GM12891 (cell line): ENCODE data around the gene IGFN1. TPM values are rescaled to one million over a fixed set of nuclear protein-coding genes. Genes with fewer than 3 reads are reported as not detected.

Experiments
- DNase-seq: peaks from one replicate; pipeline ENCODE4 v3.0.0; 2011; ENCODE audit warnings: low spot score; ENCODE audit not compliant: insufficient read length
- FAIRE-seq: peaks from 2 replicates; lab custom pipeline; 2011; peaks lifted over from hg19 to GRCh38; lab: Jason Lieb, UNC
- PAX5 ChIP-seq: IDR thresholded peaks from 2 replicates; pipeline ENCODE4 v1.6.1; 2011; ENCODE audit warnings: low read length, moderate library complexity, mild to moderate bottlenecking; ENCODE audit not compliant: insufficient read depth, severe bottlenecking
- POLR2A ChIP-seq: IDR thresholded peaks from 2 replicates; pipeline ENCODE4 v1.6.1; 2011; ENCODE audit warnings: low read depth, low read length, control low read depth
- POLR2AphosphoS5 ChIP-seq: IDR thresholded peaks from 2 replicates; pipeline ENCODE4 v1.6.1; 2011; ENCODE audit warnings: low read depth, low read length, control low read depth
- POU2F2 ChIP-seq: IDR thresholded peaks from 2 replicates; pipeline ENCODE4 v1.6.1; 2011; ENCODE audit warnings: low read depth, mild to moderate bottlenecking, control low read depth, low read length, moderate library complexity
- SPI1 ChIP-seq: IDR thresholded peaks from 2 replicates; pipeline ENCODE4 v1.6.1; 2011; ENCODE audit warnings: low read depth, low read length, control low read depth
- TAF1 ChIP-seq: IDR thresholded peaks from 2 replicates; pipeline ENCODE4 v1.6.1; 2011; ENCODE audit warnings: low read depth, low read length, control low read depth
- polyA plus RNA-seq: library from polyadenylated mRNA; unstranded; fragments of >200 nt; gene quantifications from one replicate; pipeline ENCODE4 v1.2.1, GENCODE V29; 2012; ENCODE audit warnings: low read depth, missing spikeins, inconsistent platforms; ENCODE audit not compliant: missing spikeins

IGFN1 gene
- not detected for polyA plus RNA-seq

- DNase-seq (no peak), FAIRE-seq (no peak)
- TF ChIP-seq POU2F2 = no peak
These were observed at the start of gene IGFN1 for GRCh38 chr1:201190624-201191051. Gene IGFN1, plus strand, starts transcription at chr1:201190824. Its CDS starts 2,470 bp downstream, at chr1:201193294.

GRCh38 chr1:201140941-201141260, 49.7 kb upstream of the IGFN1 start:
- no peak for DNase-seq
- FAIRE-seq = no peak
- TF ChIP-seq SPI1 (no peak), TAF1 (no peak), PAX5 (no peak), POLR2AphosphoS5 (no peak), POU2F2 (no peak), POLR2A (no peak)

- no peak for FAIRE-seq
- TF ChIP-seq POLR2A (no peak), POLR2AphosphoS5 (no peak)
These were observed 49.2 kb upstream of the IGFN1 start for GRCh38 chr1:201141418-201141817.

GRCh38 chr1:201142011-201142848, 48.4 kb upstream of the IGFN1 start:
- no peak for FAIRE-seq
- DNase-seq = no peak
- TF ChIP-seq PAX5 = no peak
- no peak for TF ChIP-seq SPI1
- no peak for TF ChIP-seq POLR2AphosphoS5
- no peak for TF ChIP-seq POLR2A

More at GRCh38 chr1:201141418-201141817, 49.2 kb upstream of the IGFN1 start:
- DNase-seq = no peak

GRCh38 chr1:201142849-201143725, 47.5 kb upstream of the IGFN1 start:
- FAIRE-seq (no peak), DNase-seq (no peak)

GRCh38 chr1:201143726-201144635, 46.6 kb upstream of the IGFN1 start:
- DNase-seq = no peak
- FAIRE-seq = no peak
- TF ChIP-seq POU2F2 = no peak
- TF ChIP-seq SPI1 = no peak
- no peak for TF ChIP-seq POLR2AphosphoS5
- TF ChIP-seq TAF1 = no peak
- no peak for TF ChIP-seq PAX5
- TF ChIP-seq POLR2A = no peak

More at GRCh38 chr1:201142849-201143725, 47.5 kb upstream of the IGFN1 start:
- TF ChIP-seq POU2F2 = no peak
- TF ChIP-seq TAF1 = no peak
- TF ChIP-seq POLR2A = no peak
- no peak for TF ChIP-seq POLR2AphosphoS5
- no peak for TF ChIP-seq SPI1
- TF ChIP-seq PAX5 = no peak

- no peak for FAIRE-seq
These were observed 45.9 kb upstream of the IGFN1 start for GRCh38 chr1:201144701-201145100.

GRCh38 chr1:201145132-201145531, 45.5 kb upstream of the IGFN1 start:
- TF ChIP-seq POLR2A (no peak), TAF1 (no peak), PAX5 (no peak), POLR2AphosphoS5 (no peak), SPI1 (no peak), POU2F2 (no peak)
- FAIRE-seq (no peak), DNase-seq (no peak)

More at GRCh38 chr1:201144701-201145100, 45.9 kb upstream of the IGFN1 start:
- DNase-seq = no peak
- TF ChIP-seq POU2F2 (no peak), TAF1 (no peak), POLR2AphosphoS5 (no peak), SPI1 (no peak), POLR2A (no peak), PAX5 (no peak)

GRCh38 chr1:201145816-201146215, 44.8 kb upstream of the IGFN1 start:
- no peak for TF ChIP-seq POU2F2
- no peak for TF ChIP-seq POLR2A
- TF ChIP-seq SPI1 = no peak
- no peak for TF ChIP-seq POLR2AphosphoS5
- no peak for TF ChIP-seq TAF1
- no peak for TF ChIP-seq PAX5
- DNase-seq (no peak), FAIRE-seq (no peak)
